C4-2B (cell line): Measurements from ENCODE around the gene C11orf97.
"Not testable (repeated sequence)": the region's sequence is repeated elsewhere in the genome, so short reads cannot be mapped to it uniquely, and the experiment has no call there.

Source experiments
- H3K27ac ChIP-seq: fragments of 450-650 bp; 2 replicates; pipeline ENCODE4 v1.5.1; 2017
- CTCF ChIP-seq: fragments of 450-650 bp; conservative IDR thresholded peaks from 2 replicates; pipeline ENCODE4 v1.5.1; 2017; ENCODE audit warnings: mild to moderate bottlenecking
- ZFX ChIP-seq: fragments of 450-650 bp; IDR thresholded peaks from 2 replicates; pipeline ENCODE4 v1.6.1; 2017

C11orf97 gene

GRCh38 chr11:94546162-94546470, 33.9 kb downstream of the C11orf97 start:
- TF ChIP-seq ZFX (no peak), CTCF (no peak)
- H3K27ac ChIP-seq: no peak overlapping the region

- TF ChIP-seq CTCF (no peak; the same call in 1 of the 2 replicates), ZFX (no peak)
- no peak overlapping the region for H3K27ac ChIP-seq
Observed at GRCh38 chr11:94546886-94547285, 34.6 kb downstream of the C11orf97 start.

GRCh38 chr11:94549146-94549545, 36.9 kb downstream of the C11orf97 start:
- no peak for TF ChIP-seq CTCF
- no peak overlapping the region for H3K27ac ChIP-seq

GRCh38 chr11:94550513-94550912, 38.3 kb downstream of the C11orf97 start:
- TF ChIP-seq CTCF: no peak
- TF ChIP-seq ZFX: no peak
- no peak overlapping the region for H3K27ac ChIP-seq

- no peak for TF ChIP-seq CTCF
- TF ChIP-seq ZFX: no peak
- H3K27ac ChIP-seq: no peak overlapping the region
Observed at GRCh38 chr11:94553938-94554337, 41.7 kb downstream of the C11orf97 start.

- H3K27ac ChIP-seq: not testable (repeated sequence)
Observed at GRCh38 chr11:94555752-94556329, 43.6 kb downstream of the C11orf97 start.

- no peak for TF ChIP-seq CTCF
- no peak for TF ChIP-seq ZFX
- H3K27ac ChIP-seq: no peak overlapping the region
Observed at GRCh38 chr11:94557421-94557820, 45.2 kb downstream of the C11orf97 start.

- no peak overlapping the region for H3K27ac ChIP-seq
- TF ChIP-seq ZFX (no peak), CTCF (no peak)
Observed at GRCh38 chr11:94557992-94558391, 45.7 kb downstream of the C11orf97 start.
